SK-N-SH (cell line): ENCODE results near the gene STON2. TPM values are rescaled to one million over a fixed set of nuclear protein-coding genes. Genes with fewer than 3 reads are reported as not detected.

Source experiments
- CTCF ChIA-PET: fragments of 300-600, 350-600 bp; formaldehyde crosslinking; extraction: SDS; loops from one replicate; lab custom pipeline; 2021; lab: Yijun Ruan, JAX
- POLR2A ChIA-PET: fragments of 350-600 bp; sonication (Branson Sonifier 250); formaldehyde crosslinking; extraction: SDS; loops from one replicate; lab custom pipeline; 2020; ENCODE audit warnings: antibody characterized with exemption, inconsistent platforms; lab: Yijun Ruan, JAX
- DNase-seq: peaks from one replicate; pipeline ENCODE4 v3.0.0; 2012
- H2AFZ ChIP-seq: fragments of 200-600 bp; sonication (generic); 2 replicates; pipeline ENCODE4 v1.8.1; 2016; ENCODE audit warnings: antibody characterized with exemption, mild to moderate bottlenecking, low read depth
- H3F3A ChIP-seq: fragments of 200-600 bp; sonication (generic); replicated peaks from 2 replicates; pipeline ENCODE3; 2016; ENCODE audit warnings: antibody characterized with exemption, mild to moderate bottlenecking; ENCODE audit not compliant: insufficient read depth
- H3K27ac ChIP-seq, 2 experiments: fragments of 200-500 bp in 1 of 2; fragments of 200-600 bp in 1 of 2; sonication (Bioruptor generic) in 1 of 2; sonication (generic), shearing (Covaris generic) in 1 of 2; 2 replicates each; pipeline versions ENCODE4 v1.5.1 to v1.6.1; 2014 to 2016; ENCODE audit warnings: low read depth in 2 of 2, inconsistent platforms in 1 of 2, low read length in 1 of 2, mild to moderate bottlenecking in 1 of 2, mixed read lengths in 1 of 2
- H3K27me3 ChIP-seq: fragments of 200-600 bp; sonication (generic), shearing (Covaris generic); 2 replicates; pipeline ENCODE4 v1.6.1; 2016; ENCODE audit warnings: mixed run types; ENCODE audit not compliant: insufficient read depth
- H3K36me3 ChIP-seq, 2 experiments: fragments of 200-500 bp in 1 of 2; fragments of 200-600 bp in 1 of 2; sonication (Bioruptor generic) in 1 of 2; sonication (generic) in 1 of 2; replicated peaks in 1 of 2; 2 replicates each; pipeline versions ENCODE3 to v1.5.1; 2014 to 2016; ENCODE audit warnings: low read length in 1 of 2, mild to moderate bottlenecking in 1 of 2; ENCODE audit not compliant: insufficient read depth in 2 of 2, control insufficient read depth in 1 of 2
- H3K4me1 ChIP-seq, 2 experiments: fragments of 200-500 bp in 1 of 2; fragments of 200-600 bp in 1 of 2; sonication (Bioruptor generic) in 1 of 2; sonication (generic), shearing (Covaris generic) in 1 of 2; 2 replicates each; pipeline versions ENCODE4 v1.5.1 to v1.6.1; 2014 to 2016; ENCODE audit warnings: low read depth in 1 of 2, low read length in 1 of 2, mixed run types in 1 of 2; ENCODE audit not compliant: insufficient read depth in 2 of 2, control insufficient read depth in 1 of 2
- H3K4me2 ChIP-seq: fragments of 200-600 bp; sonication (generic), shearing (Covaris generic); 2 replicates; pipeline ENCODE4 v1.6.1; 2017; ENCODE audit warnings: mixed run types
- H3K4me3 ChIP-seq, 2 experiments: fragments of 200-500 bp in 1 of 2; fragments of 200-600 bp in 1 of 2; sonication (Bioruptor generic) in 1 of 2; sonication (generic), shearing (Covaris generic) in 1 of 2; 2 replicates each; pipeline versions ENCODE4 v1.5.1 to v1.8.1; 2014 to 2016; ENCODE audit warnings: low read depth in 2 of 2, inconsistent platforms in 1 of 2, low read length in 1 of 2, mild to moderate bottlenecking in 1 of 2, mixed read lengths in 1 of 2, moderate library complexity in 1 of 2
- H3K79me2 ChIP-seq: fragments of 200-600 bp; sonication (generic); 2 replicates; pipeline ENCODE4 v1.8.1; 2017; ENCODE audit warnings: mild to moderate bottlenecking; ENCODE audit not compliant: insufficient read depth
- H3K9ac ChIP-seq: fragments of 200-600 bp; sonication (generic); 2 replicates; pipeline ENCODE4 v1.6.1; 2017; ENCODE audit warnings: mixed run types
- H3K9me2 ChIP-seq: fragments of 200-600 bp; sonication (generic); 2 replicates; pipeline ENCODE4 v1.6.1; 2017; ENCODE audit warnings: mixed run types
- H3K9me3 ChIP-seq: fragments of 200-600 bp; sonication (generic); 2 replicates; pipeline ENCODE4 v1.6.1; 2017; ENCODE audit warnings: mixed run types, mild to moderate bottlenecking, moderate library complexity
- H4K20me1 ChIP-seq: fragments of 200-600 bp; sonication (generic); 2 replicates; pipeline ENCODE4 v1.6.1; 2017; ENCODE audit warnings: mild to moderate bottlenecking, mixed run types; ENCODE audit not compliant: insufficient read depth
- CHD2 ChIP-seq: fragments of 150-350 bp; IDR thresholded peaks from 2 replicates; pipeline ENCODE4 v1.6.1; 2018; ENCODE audit warnings: low read length; ENCODE audit not compliant: partially characterized antibody
- ELF1 ChIP-seq: IDR thresholded peaks from 2 replicates; pipeline ENCODE4 v1.4.0; 2012
- EP300 ChIP-seq, 2 experiments: IDR thresholded peaks; 2 replicates each; pipeline versions ENCODE4 v1.4.0 to v1.6.1; 2012; ENCODE audit warnings: borderline replicate concordance in 1 of 2, low read depth in 1 of 2, low read length in 1 of 2
- FOSL2 ChIP-seq: IDR thresholded peaks from 2 replicates; pipeline ENCODE4 v1.4.0; 2012; ENCODE audit warnings: low read depth, mild to moderate bottlenecking, moderate library complexity, borderline replicate concordance
- JUND ChIP-seq: IDR thresholded peaks from 2 replicates; pipeline ENCODE4 v1.4.0; 2012
- MXI1 ChIP-seq: IDR thresholded peaks from 2 replicates; pipeline ENCODE4 v1.6.1; 2012; ENCODE audit warnings: mild to moderate bottlenecking, low read depth, low read length, improper control_type of control experiment
- NFIC ChIP-seq: IDR thresholded peaks from 2 replicates; pipeline ENCODE4 v1.4.0; 2012; ENCODE audit warnings: borderline replicate concordance
- SIN3A ChIP-seq: IDR thresholded peaks from 2 replicates; pipeline ENCODE4 v1.6.1; 2012; ENCODE audit warnings: low read depth, mild to moderate bottlenecking, low read length, moderate library complexity, borderline replicate concordance
- TCF12 ChIP-seq: IDR thresholded peaks from 2 replicates; pipeline ENCODE4 v1.4.0; 2012
- TEAD4 ChIP-seq: IDR thresholded peaks from 2 replicates; pipeline ENCODE4 v1.4.0; 2012; ENCODE audit warnings: mild to moderate bottlenecking, borderline replicate concordance; ENCODE audit not compliant: insufficient read depth
- YY1 ChIP-seq: IDR thresholded peaks from 2 replicates; pipeline ENCODE4 v1.4.0; 2012; ENCODE audit warnings: low read depth, mild to moderate bottlenecking
- WGBS: methylation state at CpG from one replicate; pipeline ENCODE4 v1.1.6; 2017; ENCODE audit warnings: low lambda C conversion rate; 5-methylcytosine and 5-hydroxymethylcytosine counted together
- polyA plus RNA-seq, 3 experiments: library from polyadenylated mRNA; depleted of rRNA; stranded (reverse); fragments of >200 nt; gene quantifications; 2 replicates each; pipeline ENCODE4 v1.2.3, GENCODE V29; 2012
- TF ChIP-seq, protein P1 (sequence below): IDR thresholded peaks from 2 replicates; pipeline ENCODE4 v1.4.0; 2012; ENCODE audit warnings: low read depth
- TF ChIP-seq, protein P2 (sequence below): fragments of 200-600 bp; sonication (generic); IDR thresholded peaks from 2 replicates; pipeline ENCODE4 v1.6.1; 2017; ENCODE audit warnings: antibody characterized with exemption, mild to moderate bottlenecking, moderate library complexity

The STON2 gene
- polyA plus RNA-seq, 1 of the 3 experiments (the other 2 are of a cell fraction): not detected

DNA sequence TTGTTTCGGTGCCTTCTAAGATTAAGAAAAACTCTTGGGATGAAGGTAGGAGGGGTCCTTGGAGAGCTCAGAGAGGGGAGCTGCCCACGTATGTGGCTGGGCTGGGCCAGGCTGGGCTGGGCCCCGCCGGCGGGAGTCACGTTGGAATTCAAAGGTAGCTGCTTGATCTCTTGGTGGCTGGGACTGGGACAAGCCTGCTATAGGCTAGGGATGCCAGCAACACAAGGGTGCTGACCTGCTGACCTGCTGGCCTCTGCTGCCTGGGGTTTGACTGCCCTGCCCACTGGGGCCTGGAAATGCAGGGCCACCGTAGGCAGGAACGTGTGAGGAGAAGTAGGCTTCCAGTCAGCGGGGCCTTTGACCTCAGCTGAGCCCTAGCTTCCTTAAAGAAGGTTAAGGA is 126.6 kb downstream of the STON2 start (continued):
- TF ChIP-seq EP300 (IDR thresholded peaks at IDR 0.05; ENCODE audit: borderline replicate concordance in 1 of 2, low read depth in 1 of 2, low read length in 1 of 2) (no peak), NFIC (no peak), ELF1 (no peak), JUND (no peak)
- TF ChIP-seq, protein P1, sequence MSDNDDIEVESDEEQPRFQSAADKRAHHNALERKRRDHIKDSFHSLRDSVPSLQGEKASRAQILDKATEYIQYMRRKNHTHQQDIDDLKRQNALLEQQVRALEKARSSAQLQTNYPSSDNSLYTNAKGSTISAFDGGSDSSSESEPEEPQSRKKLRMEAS: no peak
- TF ChIP-seq, protein P2, sequence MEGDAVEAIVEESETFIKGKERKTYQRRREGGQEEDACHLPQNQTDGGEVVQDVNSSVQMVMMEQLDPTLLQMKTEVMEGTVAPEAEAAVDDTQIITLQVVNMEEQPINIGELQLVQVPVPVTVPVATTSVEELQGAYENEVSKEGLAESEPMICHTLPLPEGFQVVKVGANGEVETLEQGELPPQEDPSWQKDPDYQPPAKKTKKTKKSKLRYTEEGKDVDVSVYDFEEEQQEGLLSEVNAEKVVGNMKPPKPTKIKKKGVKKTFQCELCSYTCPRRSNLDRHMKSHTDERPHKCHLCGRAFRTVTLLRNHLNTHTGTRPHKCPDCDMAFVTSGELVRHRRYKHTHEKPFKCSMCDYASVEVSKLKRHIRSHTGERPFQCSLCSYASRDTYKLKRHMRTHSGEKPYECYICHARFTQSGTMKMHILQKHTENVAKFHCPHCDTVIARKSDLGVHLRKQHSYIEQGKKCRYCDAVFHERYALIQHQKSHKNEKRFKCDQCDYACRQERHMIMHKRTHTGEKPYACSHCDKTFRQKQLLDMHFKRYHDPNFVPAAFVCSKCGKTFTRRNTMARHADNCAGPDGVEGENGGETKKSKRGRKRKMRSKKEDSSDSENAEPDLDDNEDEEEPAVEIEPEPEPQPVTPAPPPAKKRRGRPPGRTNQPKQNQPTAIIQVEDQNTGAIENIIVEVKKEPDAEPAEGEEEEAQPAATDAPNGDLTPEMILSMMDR: no peak

DNA sequence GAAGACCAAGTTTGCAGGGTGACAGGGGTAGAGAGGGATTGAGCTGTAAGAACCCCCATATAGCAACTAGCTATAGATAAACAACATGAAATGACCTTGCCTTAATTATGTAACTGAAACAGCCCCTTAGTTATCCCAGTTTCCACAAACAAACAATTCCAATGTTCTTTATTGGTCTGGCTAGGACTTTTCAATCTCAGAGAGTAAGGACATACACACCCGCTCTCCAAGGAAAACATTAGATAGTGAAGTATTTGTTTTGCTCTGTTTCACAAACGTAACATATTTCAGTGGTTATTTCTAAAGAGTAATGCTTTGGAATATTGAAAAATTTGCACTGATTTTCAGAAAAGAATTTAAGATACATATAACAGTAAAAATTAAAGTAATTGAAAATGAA is 127.8 kb downstream of the STON2 start:
- Histone ChIP-seq H4K20me1 (no peaks in the 10 kb centered on the region), H3K4me1 (peaks cover 0 to 7% of the 10 kb centered on the region in 2 experiments; a peak in 3 of 4 replicates), H3K79me2 (no peaks in the 10 kb centered on the region), H3K4me3 (no peak overlapping the region), H3F3A (no peaks in the 10 kb centered on the region), H3K36me3 (no peaks in the 10 kb centered on the region), H3K27ac (no peak overlapping the region), H3K9ac (no peak overlapping the region), H2AFZ (no peak overlapping the region), H3K9me2 (no peaks in the 10 kb centered on the region), H3K4me2 (no peak overlapping the region), H3K9me3 (no peaks in the 10 kb centered on the region), H3K27me3 (no peaks in the 10 kb centered on the region)
- TF ChIP-seq FOSL2: no peak
- TF ChIP-seq TCF12: no peak
- no peak for TF ChIP-seq YY1
- TF ChIP-seq, protein P2: no peak
- TF ChIP-seq CHD2: no peak
- no peak for TF ChIP-seq SIN3A
- no peak for TF ChIP-seq MXI1
- TF ChIP-seq EP300 (IDR thresholded peaks at IDR 0.05; ENCODE audit: borderline replicate concordance in 1 of 2, low read depth in 1 of 2, low read length in 1 of 2): no peak
- TF ChIP-seq TEAD4: no peak
- CTCF ChIA-PET: interaction anchor here (0.6 to 16.6 kb wide), 4 partner anchors 83 to 276 kb away, joined by 3 to 321 read pairs (median 68); no protein-coding TSS in a partner anchor
- POLR2A ChIA-PET: no interaction called here
- DNase-seq: no peak
- 48% methylated on average over 2 of the region's 2 CpGs for whole genome bisulfite sequencing
